Osteocyte (in vitro differentiated cells): ENCODE results near the gene INSL3. TPM values are rescaled to one million over a fixed set of nuclear protein-coding genes. Genes with fewer than 3 reads are reported as not detected.

ENCODE experiments used
- DNase-seq: peaks from one replicate; pipeline ENCODE4 v3.0.0; 2021; ENCODE audit warnings: mixed read lengths; ENCODE audit not compliant: unreplicated experiment; ENCODE audit errors: extremely low spot score
- H3K27ac Mint-ChIP-seq: one replicate; pipeline ENCODE4 v1.8.0; 2021; ENCODE audit warnings: mild to moderate bottlenecking, mixed read lengths; ENCODE audit not compliant: unreplicated experiment
- H3K27me3 Mint-ChIP-seq: one replicate; pipeline ENCODE4 v1.8.0; 2021; ENCODE audit warnings: mixed read lengths; ENCODE audit not compliant: unreplicated experiment
- H3K36me3 Mint-ChIP-seq: one replicate; pipeline ENCODE4 v1.8.0; 2021; ENCODE audit warnings: mixed read lengths; ENCODE audit not compliant: unreplicated experiment
- H3K4me1 Mint-ChIP-seq: one replicate; pipeline ENCODE4 v1.8.0; 2021; ENCODE audit warnings: mixed read lengths; ENCODE audit not compliant: unreplicated experiment
- H3K4me3 Mint-ChIP-seq: one replicate; pipeline ENCODE4 v1.8.0; 2021; ENCODE audit warnings: mild to moderate bottlenecking, moderate library complexity, mixed read lengths; ENCODE audit not compliant: unreplicated experiment
- H3K9me3 Mint-ChIP-seq: one replicate; pipeline ENCODE4 v1.8.0; 2021; ENCODE audit warnings: mixed read lengths; ENCODE audit not compliant: unreplicated experiment
- total RNA-seq: library from RNA; stranded (reverse); gene quantifications from 2 replicates; pipeline ENCODE4 v1.2.1, GENCODE V29; 2021
- TF ChIP-seq, protein P1 (sequence below): fragments of 200-600 bp; sonication (generic); IDR thresholded peaks from 2 replicates; pipeline ENCODE4 v1.5.0; 2021; ENCODE audit warnings: antibody characterized with exemption, mild to moderate bottlenecking, moderate library complexity

The INSL3 gene
- total RNA-seq, 1 donor from 2014 or later: not detected

DNA sequence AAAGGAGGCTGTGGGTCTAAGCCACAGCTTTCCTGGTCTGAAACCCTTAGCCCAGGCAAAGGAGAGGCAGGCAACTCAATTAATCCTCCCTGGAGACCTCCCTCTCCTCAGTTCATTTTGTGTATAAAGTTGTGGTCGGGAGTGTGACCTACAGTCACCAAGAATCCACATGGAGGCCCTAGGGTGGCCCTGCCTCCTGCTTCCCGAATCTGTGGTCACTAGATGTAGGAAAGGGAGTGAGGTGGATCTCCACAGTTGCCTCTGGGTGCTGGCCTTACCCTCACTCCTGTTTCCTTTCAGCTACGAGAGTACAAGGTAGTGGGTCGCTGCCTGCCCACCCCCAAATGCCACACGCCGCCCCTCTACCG lies 39.7 kb upstream of the INSL3 start:
- peak overlapping the region; percentile 97 for H3K4me3 Mint-ChIP-seq
- DNase-seq: no peak
- H3K27ac Mint-ChIP-seq: peak overlapping the region; percentile 86
- H3K4me1 Mint-ChIP-seq: peaks cover 28% of the 10 kb centered on the region
- H3K36me3 Mint-ChIP-seq: peaks cover 22% of the 10 kb centered on the region
- no peaks in the 10 kb centered on the region for H3K27me3 Mint-ChIP-seq
- TF ChIP-seq, protein P1, sequence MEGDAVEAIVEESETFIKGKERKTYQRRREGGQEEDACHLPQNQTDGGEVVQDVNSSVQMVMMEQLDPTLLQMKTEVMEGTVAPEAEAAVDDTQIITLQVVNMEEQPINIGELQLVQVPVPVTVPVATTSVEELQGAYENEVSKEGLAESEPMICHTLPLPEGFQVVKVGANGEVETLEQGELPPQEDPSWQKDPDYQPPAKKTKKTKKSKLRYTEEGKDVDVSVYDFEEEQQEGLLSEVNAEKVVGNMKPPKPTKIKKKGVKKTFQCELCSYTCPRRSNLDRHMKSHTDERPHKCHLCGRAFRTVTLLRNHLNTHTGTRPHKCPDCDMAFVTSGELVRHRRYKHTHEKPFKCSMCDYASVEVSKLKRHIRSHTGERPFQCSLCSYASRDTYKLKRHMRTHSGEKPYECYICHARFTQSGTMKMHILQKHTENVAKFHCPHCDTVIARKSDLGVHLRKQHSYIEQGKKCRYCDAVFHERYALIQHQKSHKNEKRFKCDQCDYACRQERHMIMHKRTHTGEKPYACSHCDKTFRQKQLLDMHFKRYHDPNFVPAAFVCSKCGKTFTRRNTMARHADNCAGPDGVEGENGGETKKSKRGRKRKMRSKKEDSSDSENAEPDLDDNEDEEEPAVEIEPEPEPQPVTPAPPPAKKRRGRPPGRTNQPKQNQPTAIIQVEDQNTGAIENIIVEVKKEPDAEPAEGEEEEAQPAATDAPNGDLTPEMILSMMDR: no peak
- no peaks in the 10 kb centered on the region for H3K9me3 Mint-ChIP-seq

DNA sequence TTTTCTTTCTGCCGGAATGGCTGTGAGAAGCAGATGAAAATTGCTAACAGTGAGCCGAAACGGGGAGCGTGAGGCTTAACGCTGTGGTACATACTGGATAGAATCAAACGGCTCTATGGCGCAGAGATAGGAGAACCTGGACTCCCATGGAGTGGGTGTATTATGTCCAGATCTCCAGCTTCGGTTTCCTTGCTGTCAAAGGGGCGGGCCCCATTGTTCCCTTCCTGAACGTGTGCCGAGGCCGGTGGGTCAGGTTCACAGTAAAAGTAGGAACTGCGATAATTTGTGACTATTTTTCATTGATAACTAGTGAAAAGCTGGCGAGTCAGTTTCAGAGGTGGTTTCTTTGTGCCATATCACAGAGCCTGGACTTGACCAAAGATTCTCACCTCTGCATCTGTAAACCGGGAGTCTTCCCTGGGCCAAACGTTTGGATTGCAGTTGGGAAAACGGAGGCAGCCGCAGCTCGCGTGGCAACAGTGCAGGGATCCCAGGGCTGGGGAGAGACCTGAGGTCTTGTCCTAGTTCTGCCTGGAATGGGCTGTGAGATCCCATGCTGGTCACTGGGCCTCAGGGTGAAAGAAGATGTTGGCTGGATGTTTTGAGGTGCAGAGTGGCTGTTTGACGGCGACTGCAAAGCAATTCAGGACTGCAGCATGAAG lies 39.1 kb upstream of the INSL3 start:
- Mint-ChIP-seq H3K27me3 (no peaks in the 10 kb centered on the region), H3K36me3 (peaks cover 19% of the 10 kb centered on the region), H3K9me3 (no peaks in the 10 kb centered on the region), H3K4me1 (peaks cover 28% of the 10 kb centered on the region), H3K4me3 (peak overlapping the region; percentile 97), H3K27ac (peak overlapping the region; percentile 86)
- TF ChIP-seq, protein P1: no peak
- no peak for DNase-seq

DNA sequence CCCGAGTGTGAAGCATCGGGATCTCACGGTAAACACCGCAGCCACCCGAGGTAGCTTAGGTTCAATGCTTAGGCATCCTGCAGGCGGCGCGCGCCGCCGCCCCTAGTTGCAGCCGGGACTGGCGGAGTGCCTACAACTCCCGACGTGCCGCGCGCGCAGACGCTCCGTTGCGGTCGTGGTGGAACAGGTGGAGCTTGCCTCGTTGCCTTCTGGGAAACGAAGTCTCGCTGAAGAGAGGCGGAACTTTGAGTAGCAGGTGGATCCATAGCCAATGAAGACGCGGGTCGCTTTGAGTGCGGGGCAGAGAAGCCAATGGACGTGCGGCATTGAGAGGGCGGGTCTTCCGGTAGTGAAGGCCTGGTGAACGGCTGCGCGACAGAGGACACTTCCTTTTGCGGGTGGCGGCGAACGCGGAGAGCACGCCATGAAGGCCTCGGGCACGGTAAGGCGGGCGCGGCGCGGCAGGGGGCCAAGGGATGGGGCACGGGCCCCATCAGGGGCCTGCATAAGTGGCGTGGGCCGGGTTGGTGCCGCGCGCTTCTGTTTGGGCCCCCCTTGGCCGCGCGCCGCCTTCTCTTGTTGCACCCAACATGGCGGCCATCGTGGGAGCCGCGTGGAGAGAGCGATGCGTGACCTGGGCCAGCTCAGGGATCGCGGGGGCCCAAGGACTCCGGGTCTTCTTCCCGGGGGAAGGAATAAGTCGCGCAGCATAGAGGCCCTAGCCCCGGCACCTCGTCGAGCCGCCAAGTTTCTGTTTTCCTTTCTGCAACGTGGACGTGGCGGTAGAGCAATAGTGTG lies 38.4 kb upstream of the INSL3 start, which contains the start of gene RPL18A:
TSS of gene RPL18A (plus strand) at position 378 of the 798 bp plus-strand sequence. CDS start at position 425, 47 bp downstream.
- peak within 1 kb of the TSS; percentile 97 for H3K4me3 Mint-ChIP-seq
- peaks cover 18% of the 10 kb centered on the region for H3K36me3 Mint-ChIP-seq
- no peaks in the 10 kb centered on the region for H3K9me3 Mint-ChIP-seq
- DNase-seq: peak; percentile 99
- no peaks in the 10 kb centered on the region for H3K27me3 Mint-ChIP-seq
- TF ChIP-seq, protein P1: peak; percentile 83
- H3K4me1 Mint-ChIP-seq: peaks cover 31% of the 10 kb centered on the region
- H3K27ac Mint-ChIP-seq: peak within 1 kb of the TSS; percentile 86

DNA sequence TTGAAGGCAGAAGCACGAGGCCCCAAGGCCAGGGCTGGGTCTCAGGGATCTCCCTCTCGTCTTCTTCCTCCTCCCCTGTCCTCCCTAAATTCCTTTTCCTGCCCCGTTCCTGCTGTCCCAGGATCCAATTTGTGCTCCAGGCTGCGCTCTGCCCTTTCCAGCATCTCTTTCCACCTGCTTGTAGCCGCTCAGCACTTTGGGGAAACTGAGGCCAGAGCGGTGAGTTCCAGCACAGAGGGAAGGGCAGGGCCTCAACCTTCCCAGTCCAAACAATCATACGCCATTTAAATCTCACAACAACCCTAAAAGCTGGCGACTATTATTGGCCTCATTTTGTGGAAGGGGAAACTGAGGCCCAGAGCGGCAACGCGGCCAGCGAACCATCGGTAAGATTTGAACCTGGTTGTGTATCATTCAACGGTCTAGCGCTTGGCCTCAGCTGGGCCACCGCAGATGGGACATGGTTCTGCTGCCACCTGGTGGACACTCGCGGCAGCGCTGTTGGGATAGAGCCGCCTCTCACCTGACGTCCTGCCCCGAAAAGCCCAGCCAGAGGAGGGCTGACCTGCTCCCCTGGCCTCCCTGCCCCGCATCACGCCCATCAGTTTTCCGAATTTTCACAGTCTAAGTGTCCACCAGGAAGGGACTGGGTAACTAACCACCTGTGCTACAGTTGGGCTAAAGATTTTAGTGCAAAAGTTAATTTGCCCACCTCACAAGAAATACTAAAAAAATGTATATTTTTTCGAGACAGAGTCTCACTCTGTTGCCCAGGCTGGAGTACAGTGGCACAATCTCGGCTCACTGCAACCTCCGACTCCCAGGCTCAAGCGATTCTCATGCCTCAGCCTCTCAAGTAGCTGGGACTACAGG lies 34.2 kb upstream of the INSL3 start:
- H3K4me3 Mint-ChIP-seq: no peak overlapping the region
- no peaks in the 10 kb centered on the region for H3K9me3 Mint-ChIP-seq
- no peaks in the 10 kb centered on the region for H3K36me3 Mint-ChIP-seq
- peak; percentile 95 for DNase-seq
- TF ChIP-seq, protein P1: peak; percentile 96
- no peaks in the 10 kb centered on the region for H3K27me3 Mint-ChIP-seq
- H3K4me1 Mint-ChIP-seq: peaks cover 18% of the 10 kb centered on the region
- H3K27ac Mint-ChIP-seq: no peak overlapping the region
